Activated T-cell treated with anti-CD3 and anti-CD28 coated beads, Interleukin-2, amount 50 U/mL, for 4 hours (primary cell): ENCODE results near the gene MEOX2. TPM values are rescaled to one million over a fixed set of nuclear protein-coding genes. Genes with fewer than 3 reads are reported as not detected.

Experiments
- ATAC-seq, 2 donors: fragments of 200-7000 bp; cut with Tn5 transposase; one replicate each; pipeline ENCODE4 v1.10.0; 2021
- DNase-seq: peaks from one replicate; pipeline ENCODE4 v3.0.0-alpha.2; 2020
- H3K27me3 Mint-ChIP-seq: one replicate; pipeline ENCODE4 v1.8.0; 2021; ENCODE audit warnings: low read depth, mixed read lengths
- H3K36me3 Mint-ChIP-seq: one replicate; pipeline ENCODE4 v1.8.0; 2022; ENCODE audit warnings: mixed read lengths; ENCODE audit not compliant: insufficient read depth
- H3K4me1 Mint-ChIP-seq: one replicate; pipeline ENCODE4 v1.8.0; 2021; ENCODE audit warnings: low read depth, mixed read lengths
- H3K4me3 Mint-ChIP-seq: one replicate; pipeline ENCODE4 v1.8.0; 2021; ENCODE audit warnings: mild to moderate bottlenecking, moderate library complexity, mixed read lengths
- H3K9me3 Mint-ChIP-seq: one replicate; pipeline ENCODE4 v1.8.0; 2021; ENCODE audit warnings: mixed read lengths
- total RNA-seq, 3 donors: library from RNA; stranded (reverse); gene quantifications; one replicate each; pipeline ENCODE4 v1.2.1, GENCODE V29; 2021

The MEOX2 gene
- not detected for total RNA-seq

DNA sequence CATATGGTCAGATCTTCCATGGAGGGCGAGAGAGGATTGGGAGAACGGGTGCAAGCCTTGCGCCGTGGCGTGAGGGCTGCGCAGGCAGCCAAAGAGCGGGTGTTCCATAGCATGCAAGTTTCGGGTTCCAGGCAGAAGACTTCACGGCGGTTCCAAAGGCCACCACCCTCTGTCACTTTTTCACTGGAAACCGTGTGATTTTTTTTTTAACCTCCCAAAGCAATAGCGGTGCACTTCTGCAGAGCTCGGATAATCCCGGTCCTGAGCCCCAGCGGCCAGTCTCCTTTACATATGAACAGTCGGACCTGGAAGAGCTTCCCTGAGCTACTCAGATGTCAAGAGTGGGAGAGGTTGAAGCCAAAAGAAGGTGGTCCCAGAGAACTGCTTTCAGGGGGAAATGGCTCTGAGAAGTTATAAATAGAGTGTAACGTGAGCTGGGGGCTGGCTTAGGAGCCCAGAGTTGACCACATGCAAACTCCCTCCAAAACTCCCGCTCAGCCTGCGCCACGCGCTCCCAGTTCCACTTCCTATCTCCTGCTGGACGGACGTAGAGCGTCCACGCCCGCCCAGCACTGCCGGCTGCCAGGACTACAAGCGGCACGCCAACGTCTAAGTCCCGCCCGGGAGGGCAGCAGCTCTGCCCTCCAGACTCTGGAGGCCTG, at the start of gene MEOX2:
TSS of gene MEOX2 (minus strand) at position 389 of the 662 bp plus-strand sequence. CDS start at position 108, 281 bp downstream.
- ATAC-seq (no peak), DNase-seq (no peak)
- Mint-ChIP-seq H3K36me3 (no peaks in the 10 kb centered on the region), H3K9me3 (no peaks in the 10 kb centered on the region), H3K27me3 (peaks cover 36% of the 10 kb centered on the region), H3K4me1 (no peaks in the 10 kb centered on the region), H3K4me3 (no peak within 1 kb of the TSS)

DNA sequence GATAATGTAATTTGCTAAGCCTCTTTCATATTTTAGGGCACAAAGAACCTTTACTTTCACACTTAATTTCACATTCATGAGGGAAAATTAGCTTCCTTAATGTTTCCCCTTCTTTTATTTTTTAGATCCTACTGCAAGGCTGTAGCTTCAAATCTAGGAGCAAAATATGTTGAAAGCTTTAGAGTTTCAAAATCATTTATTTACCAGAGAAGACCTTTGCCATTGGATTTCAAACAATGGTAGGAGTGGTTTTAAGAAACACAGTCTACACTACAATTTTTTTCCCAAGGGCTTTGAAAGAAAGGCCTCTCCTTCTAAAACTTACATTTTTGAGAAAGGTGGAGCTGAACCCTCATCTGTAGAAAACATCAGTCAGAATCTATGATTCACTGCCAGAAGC, 43.3 kb upstream of the MEOX2 start:
- Mint-ChIP-seq H3K36me3 (no peaks in the 10 kb centered on the region), H3K9me3 (peaks cover 5% of the 10 kb centered on the region), H3K4me1 (no peaks in the 10 kb centered on the region), H3K4me3 (no peak overlapping the region), H3K27me3 (no peaks in the 10 kb centered on the region)
- ATAC-seq (no peak), DNase-seq (no peak)

GRCh38 chr7:15725051-15725450, 38.6 kb upstream of the MEOX2 start:
- Mint-ChIP-seq H3K36me3 (no peaks in the 10 kb centered on the region), H3K4me1 (no peaks in the 10 kb centered on the region), H3K4me3 (no peak overlapping the region), H3K9me3 (peaks cover 5% of the 10 kb centered on the region), H3K27me3 (no peaks in the 10 kb centered on the region)
- ATAC-seq (no peak), DNase-seq (no peak)

DNA sequence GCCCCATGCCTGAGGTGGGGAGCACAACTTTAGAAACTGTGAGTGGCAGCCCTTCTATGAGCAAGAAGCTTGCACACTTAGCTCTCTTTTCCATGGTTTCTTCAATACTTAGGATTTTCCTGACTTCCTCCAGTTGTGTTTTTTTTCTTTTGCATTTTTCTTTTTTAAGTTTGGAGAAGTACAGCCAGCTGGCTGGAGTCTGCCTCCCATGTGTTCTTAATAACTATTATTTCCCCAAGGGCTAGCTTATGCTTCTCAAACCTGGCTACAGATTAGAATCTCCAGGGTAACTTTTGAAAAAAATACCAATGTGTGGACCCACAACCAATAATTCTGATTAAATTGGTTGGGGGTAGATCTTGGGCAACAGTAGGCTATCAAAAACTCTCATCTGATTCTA, 37.4 kb upstream of the MEOX2 start:
- H3K9me3 Mint-ChIP-seq: peaks cover 5% of the 10 kb centered on the region
- no peaks in the 10 kb centered on the region for H3K4me1 Mint-ChIP-seq
- no peak overlapping the region for H3K4me3 Mint-ChIP-seq
- DNase-seq: no peak
- H3K36me3 Mint-ChIP-seq: no peaks in the 10 kb centered on the region
- H3K27me3 Mint-ChIP-seq: no peaks in the 10 kb centered on the region
- no peak for ATAC-seq

GRCh38 chr7:15720849-15721471, 34.5 kb upstream of the MEOX2 start:
- DNase-seq (no peak), ATAC-seq (no peak)
- no peaks in the 10 kb centered on the region for H3K27me3 Mint-ChIP-seq
- H3K36me3 Mint-ChIP-seq: no peaks in the 10 kb centered on the region
- no peaks in the 10 kb centered on the region for H3K9me3 Mint-ChIP-seq
- no peaks in the 10 kb centered on the region for H3K4me1 Mint-ChIP-seq
- H3K4me3 Mint-ChIP-seq: no peak overlapping the region

DNA sequence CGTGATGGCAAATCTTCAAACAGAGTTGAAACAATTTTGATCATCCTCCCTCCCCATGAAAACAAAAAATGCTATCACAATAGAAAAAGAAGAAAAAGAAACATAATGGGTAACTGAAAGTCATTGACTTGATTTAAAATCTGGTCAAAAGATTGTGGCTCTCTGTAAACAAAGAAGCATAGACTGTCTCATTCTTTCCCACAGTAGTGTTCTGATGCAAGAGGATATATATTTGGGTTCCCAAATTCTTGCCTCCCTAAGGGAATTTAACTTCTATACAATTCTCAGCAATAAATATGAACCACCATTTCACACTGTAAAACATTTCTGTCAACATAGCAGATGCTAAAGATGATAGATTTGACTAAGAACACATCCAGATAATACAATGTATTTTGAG, 32.8 kb upstream of the MEOX2 start:
- Mint-ChIP-seq H3K27me3 (no peaks in the 10 kb centered on the region), H3K36me3 (no peaks in the 10 kb centered on the region), H3K9me3 (peaks cover 4% of the 10 kb centered on the region), H3K4me3 (no peak overlapping the region), H3K4me1 (no peaks in the 10 kb centered on the region)
- DNase-seq (no peak), ATAC-seq (no peak)

GRCh38 chr7:15715435-15715834, 29.0 kb upstream of the MEOX2 start:
- H3K4me1 Mint-ChIP-seq: no peaks in the 10 kb centered on the region
- no peak overlapping the region for H3K4me3 Mint-ChIP-seq
- DNase-seq (no peak), ATAC-seq (no peak)
- no peaks in the 10 kb centered on the region for H3K36me3 Mint-ChIP-seq
- no peaks in the 10 kb centered on the region for H3K27me3 Mint-ChIP-seq
- H3K9me3 Mint-ChIP-seq: peaks cover 9% of the 10 kb centered on the region

DNA sequence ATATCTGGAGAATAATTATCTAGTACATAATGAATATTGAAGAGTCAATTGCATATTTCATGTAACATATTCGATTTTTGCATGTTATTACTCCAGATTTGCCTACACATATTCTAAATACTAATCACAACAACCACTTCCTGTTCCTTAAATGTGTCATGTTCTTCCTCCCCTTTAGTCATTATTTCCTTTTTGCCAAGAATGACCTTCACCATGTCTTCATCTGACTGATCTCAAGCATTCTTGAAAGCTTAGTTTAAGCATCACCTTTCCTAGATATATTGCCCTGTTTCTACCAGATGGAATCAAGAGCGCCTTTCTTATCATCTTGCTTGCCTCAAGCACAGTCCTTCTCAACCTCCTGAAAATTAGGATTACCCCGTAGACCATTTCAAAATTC, 23.5 kb upstream of the MEOX2 start:
- peaks cover 13% of the 10 kb centered on the region for H3K9me3 Mint-ChIP-seq
- H3K4me3 Mint-ChIP-seq: no peak overlapping the region
- ATAC-seq (no peak), DNase-seq (no peak)
- no peaks in the 10 kb centered on the region for H3K36me3 Mint-ChIP-seq
- no peaks in the 10 kb centered on the region for H3K4me1 Mint-ChIP-seq
- no peaks in the 10 kb centered on the region for H3K27me3 Mint-ChIP-seq

DNA sequence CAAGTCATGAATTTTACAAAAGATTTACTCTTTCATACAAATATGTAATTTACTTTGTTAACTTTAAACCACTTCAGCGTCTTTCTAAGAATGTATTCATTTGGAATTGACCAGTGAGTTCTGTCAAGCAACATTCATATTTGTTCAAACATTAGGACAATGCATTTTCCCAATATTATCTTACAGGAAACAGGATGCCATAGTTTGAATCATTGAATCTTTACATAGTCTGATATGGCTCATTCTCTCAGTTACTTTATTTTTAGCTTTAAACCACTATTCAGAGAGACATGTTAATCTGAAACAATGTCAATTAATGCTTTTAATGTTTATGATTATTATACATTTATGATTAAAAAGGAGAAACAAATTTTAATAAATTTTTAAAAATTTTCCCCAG, 21.1 kb upstream of the MEOX2 start:
- no peaks in the 10 kb centered on the region for H3K27me3 Mint-ChIP-seq
- DNase-seq (no peak), ATAC-seq (no peak)
- H3K4me3 Mint-ChIP-seq: no peak overlapping the region
- H3K36me3 Mint-ChIP-seq: no peaks in the 10 kb centered on the region
- H3K4me1 Mint-ChIP-seq: no peaks in the 10 kb centered on the region
- peaks cover 4% of the 10 kb centered on the region for H3K9me3 Mint-ChIP-seq

DNA sequence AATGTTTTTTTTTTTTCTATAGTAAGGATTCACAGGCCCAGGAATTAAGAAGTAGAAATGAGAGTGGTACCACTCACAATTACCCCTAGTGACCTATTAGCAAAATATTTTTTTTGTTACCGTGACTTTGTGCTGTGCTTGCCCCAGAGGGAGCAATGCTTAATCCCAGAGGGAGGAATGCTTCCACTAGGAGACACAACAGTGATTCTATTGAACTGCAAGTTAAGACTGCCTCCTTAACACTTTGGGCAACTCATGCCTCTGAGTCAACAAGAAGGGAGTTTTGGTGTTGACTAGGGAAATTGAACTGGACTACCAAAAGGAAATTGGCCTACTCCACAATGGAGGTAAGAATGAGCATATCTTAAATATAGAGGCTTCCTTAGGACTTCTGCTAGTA, 17.2 kb upstream of the MEOX2 start:
- Mint-ChIP-seq H3K27me3 (no peaks in the 10 kb centered on the region), H3K4me3 (no peak overlapping the region), H3K9me3 (no peaks in the 10 kb centered on the region), H3K4me1 (no peaks in the 10 kb centered on the region), H3K36me3 (no peaks in the 10 kb centered on the region)
- DNase-seq: no peak
- no peak for ATAC-seq

- H3K4me3 Mint-ChIP-seq: no peak overlapping the region
Observed at GRCh38 chr7:15692501-15693020, 6.1 kb upstream of the MEOX2 start.

GRCh38 chr7:15688911-15689310, 2.4 kb upstream of the MEOX2 start:
- Mint-ChIP-seq H3K4me1 (no peaks in the 10 kb centered on the region), H3K9me3 (no peaks in the 10 kb centered on the region), H3K36me3 (no peaks in the 10 kb centered on the region), H3K4me3 (no peak overlapping the region), H3K27me3 (peaks cover 36% of the 10 kb centered on the region)
- ATAC-seq (no peak), DNase-seq (no peak)

More at GRCh38 chr7:15692501-15693020, 6.1 kb upstream of the MEOX2 start:
- Mint-ChIP-seq H3K36me3 (no peaks in the 10 kb centered on the region), H3K4me1 (no peaks in the 10 kb centered on the region), H3K27me3 (peaks cover 7% of the 10 kb centered on the region), H3K9me3 (no peaks in the 10 kb centered on the region)
- no peak for DNase-seq
- ATAC-seq: no peak

GRCh38 chr7:15688279-15688626, 1.8 kb upstream of the MEOX2 start:
- DNase-seq: no peak
- no peak for ATAC-seq
- Mint-ChIP-seq H3K4me3 (no peak overlapping the region), H3K9me3 (no peaks in the 10 kb centered on the region), H3K27me3 (peaks cover 36% of the 10 kb centered on the region), H3K4me1 (no peaks in the 10 kb centered on the region), H3K36me3 (no peaks in the 10 kb centered on the region)

- no peak for DNase-seq
- no peaks in the 10 kb centered on the region for H3K4me1 Mint-ChIP-seq
- ATAC-seq: no peak
- no peaks in the 10 kb centered on the region for H3K36me3 Mint-ChIP-seq
- no peaks in the 10 kb centered on the region for H3K9me3 Mint-ChIP-seq
- peaks cover 36% of the 10 kb centered on the region for H3K27me3 Mint-ChIP-seq
- H3K4me3 Mint-ChIP-seq: no peak overlapping the region
Observed at GRCh38 chr7:15687546-15688278, 1.2 kb upstream of the MEOX2 start.
